K562 (cell line): Measurements from ENCODE around the gene SH3BGRL2. TPM values are rescaled to one million over a fixed set of nuclear protein-coding genes. Genes with fewer than 3 reads are reported as not detected.
A peak's percentile ranks its signal among the peaks of the same experiment; 100 is the strongest.

Experiments used
- ATAC-seq: fragments of 200-7000 bp; cut with Tn5 transposase; 3 replicates; pipeline ENCODE4 v1.9.1; 2020; ENCODE audit warnings: moderate library complexity
- BruUV-seq: library from RNA; stranded (reverse); fragments of 400-500 nt; replicated peaks from 2 replicates; lab custom pipeline; 2021; lab: Mats Ljungman, UMichigan
- CTCF ChIA-PET: fragments of 300-600 bp; formaldehyde crosslinking; extraction: SDS; loops from one replicate; lab custom pipeline; 2021; ENCODE audit warnings: low intra/inter-chr PET ratio; lab: Yijun Ruan, JAX
- POLR2A ChIA-PET: fragments of 300-600, 350-650 bp; sonication (Branson Sonifier 250); formaldehyde crosslinking; extraction: SDS; loops from one replicate; lab custom pipeline; 2021; ENCODE audit warnings: antibody characterized with exemption, inconsistent platforms; lab: Yijun Ruan, JAX
- DNase-seq, 4 experiments: peaks; one replicate each; pipeline versions ENCODE4 v3.0.0 to v3.0.0-alpha.2; 2011 to 2018; ENCODE audit warnings: low spot score in 3 of 4, mixed read lengths in 3 of 4; ENCODE audit errors: extremely low read depth in 1 of 4
- FAIRE-seq: peaks from 2 replicates; lab custom pipeline; 2011; peaks lifted over from hg19 to GRCh38; lab: Jason Lieb, UNC
- H2AFZ ChIP-seq: 2 replicates; pipeline ENCODE4 v1.6.0; 2011; ENCODE audit warnings: low read depth, low read length, control low read depth, inconsistent platforms
- H3K27ac ChIP-seq: fragments of 200-600 bp; 3 replicates; pipeline ENCODE4 v1.8.0; 2011; ENCODE audit warnings: low read depth, mild to moderate bottlenecking, control low read depth, inconsistent platforms, low read length, moderate library complexity, mixed read lengths; ENCODE audit errors: extremely low read depth
- H3K27me3 ChIP-seq, 2 experiments: fragments of 300-600 bp in 1 of 2; 2 replicates in 1 of 2; 3 replicates in 1 of 2; pipeline versions ENCODE4 v1.6.0 to v1.8.0; 2011; ENCODE audit warnings: inconsistent platforms in 2 of 2, low read length in 2 of 2, mild to moderate bottlenecking in 1 of 2, mixed read lengths in 1 of 2, moderate library complexity in 1 of 2; ENCODE audit not compliant: control insufficient read depth in 2 of 2, insufficient read depth in 2 of 2
- H3K36me3 ChIP-seq: fragments of 300-600 bp; 3 replicates; pipeline ENCODE4 v1.8.0; 2011; ENCODE audit warnings: mild to moderate bottlenecking, low read length, inconsistent platforms; ENCODE audit not compliant: control insufficient read depth, insufficient read depth
- H3K4me1 ChIP-seq, 2 experiments: fragments of 200-600 bp in 1 of 2; replicated peaks in 1 of 2; 2 replicates in 1 of 2; 3 replicates in 1 of 2; pipeline versions ENCODE4 v1.5.1 to v1.8.0; 2011; ENCODE audit warnings: inconsistent platforms in 2 of 2, low read length in 2 of 2, mild to moderate bottlenecking in 1 of 2, mixed read lengths in 1 of 2, moderate library complexity in 1 of 2; ENCODE audit not compliant: control insufficient read depth in 2 of 2, insufficient read depth in 2 of 2
- H3K4me2 ChIP-seq: 2 replicates; pipeline ENCODE4 v1.6.1; 2011; ENCODE audit warnings: low read length, control low read depth, inconsistent platforms, mixed read lengths; ENCODE audit not compliant: insufficient read depth
- H3K4me3 ChIP-seq: fragments of 200-600 bp; sonication (generic), shearing (Covaris generic); 2 replicates; pipeline ENCODE4 v1.5.1; 2016; ENCODE audit warnings: control low read depth, inconsistent platforms
- H3K79me2 ChIP-seq: fragments of 200-600 bp; 3 replicates; pipeline ENCODE4 v1.8.0; 2011; ENCODE audit warnings: low read length, inconsistent platforms; ENCODE audit not compliant: control insufficient read depth, insufficient read depth
- H3K9ac ChIP-seq, 2 experiments: 2 replicates each; pipeline versions ENCODE4 v1.6.0 to v1.6.1; 2011; ENCODE audit warnings: low read depth in 2 of 2, low read length in 2 of 2, control low read depth in 1 of 2, inconsistent platforms in 1 of 2, mild to moderate bottlenecking in 1 of 2, mixed read lengths in 1 of 2; ENCODE audit not compliant: insufficient read depth in 1 of 2
- H3K9me1 ChIP-seq: one replicate; pipeline ENCODE4 v1.6.0; 2011; ENCODE audit warnings: inconsistent platforms, mild to moderate bottlenecking, low read length, moderate library complexity; ENCODE audit not compliant: control insufficient read depth, insufficient read depth
- H3K9me3 ChIP-seq: replicated peaks from 2 replicates; pipeline ENCODE4 v1.5.1; 2011; ENCODE audit warnings: low read depth, low read length, inconsistent platforms; ENCODE audit not compliant: control insufficient read depth, insufficient read depth
- H4K20me1 ChIP-seq: replicated peaks from 2 replicates; pipeline ENCODE4 v1.6.1; 2011; ENCODE audit warnings: low read length, inconsistent platforms, mixed read lengths; ENCODE audit not compliant: control insufficient read depth, insufficient read depth
- ATF4 ChIP-seq: fragments of 450-650 bp; formaldehyde crosslinking; IDR thresholded peaks from 2 replicates; pipeline ENCODE4 v1.4.0; 2022; ENCODE audit warnings: mild to moderate bottlenecking, moderate library complexity
- ESRRA ChIP-seq: fragments of 450-650 bp; IDR thresholded peaks from 2 replicates; pipeline ENCODE4 v1.6.1; 2014; ENCODE audit warnings: low read depth, mild to moderate bottlenecking, moderate library complexity, borderline replicate concordance
- ETV6 ChIP-seq, 3 experiments: fragments of 150-350 bp in 1 of 3; sonication (generic) in 1 of 3; formaldehyde crosslinking in 1 of 3; IDR thresholded peaks; 2 replicates each; pipeline versions ENCODE4 v1.6.1 to v1.8.0; 2014 to 2022; ENCODE audit warnings: borderline replicate concordance in 2 of 3, low read depth in 2 of 3, antibody characterized with exemption in 1 of 3, low read length in 1 of 3, mild to moderate bottlenecking in 1 of 3, missing genetic modification reagents in 1 of 3
- MEIS2 ChIP-seq: fragments of 450-650 bp; IDR thresholded peaks from 2 replicates; pipeline ENCODE4 v1.6.1; 2014; ENCODE audit warnings: mild to moderate bottlenecking; ENCODE audit not compliant: partially characterized antibody
- MITF ChIP-seq: IDR thresholded peaks from 2 replicates; pipeline ENCODE4 v1.6.1; 2014; ENCODE audit warnings: antibody characterized with exemption
- NFIC ChIP-seq: fragments of 450-650 bp; IDR thresholded peaks from 2 replicates; pipeline ENCODE4 v1.6.1; 2017; ENCODE audit warnings: mild to moderate bottlenecking, inconsistent platforms
- PBX2 ChIP-seq, 2 experiments: IDR thresholded peaks in 1 of 2; conservative IDR thresholded peaks in 1 of 2; 2 replicates each; pipeline ENCODE4 v1.6.1; 2016; ENCODE audit warnings: low read depth in 2 of 2, mild to moderate bottlenecking in 1 of 2, missing compliant biosample characterization in 1 of 2, missing genetic modification characterization in 1 of 2, moderate library complexity in 1 of 2
- PKNOX1 ChIP-seq: fragments of 450-650 bp; IDR thresholded peaks from 2 replicates; pipeline ENCODE4 v1.6.1; 2016
- WGBS: fragments of 100-300 bp; shearing (Covaris generic); methylation state at CpG from one replicate; pipeline ENCODE4 v1.1.6; 2016; ENCODE audit warnings: low coverage, mixed read lengths; ENCODE audit not compliant: insufficient coverage; ENCODE audit errors: missing lambda C conversion rate; 5-methylcytosine and 5-hydroxymethylcytosine counted together
- in situ Hi-C: fragments of 300-500 bp; cut with MboI; formaldehyde crosslinking; loops from 4 replicates; pipeline ENCODE4 v1.15.0; 2018; ENCODE audit warnings: inconsistent platforms, mixed read lengths
- intact Hi-C: fragments of 100-400 bp; cut with micrococcal nuclease; formaldehyde crosslinking; loops from 2 replicates; pipeline ENCODE4 v1.14.2; 2022
- polyA plus RNA-seq, 8 experiments: library from polyadenylated mRNA; depleted of rRNA in 4 of 8; stranded (reverse) in 5 of 8; unstranded in 3 of 8; fragments of >200 nt; fragmentation: Nextera tagmentation in 2 of 8; fragmentation: Illumina TruSeq in 1 of 8; extraction: Ambion mirVana in 2 of 8; extraction: Trizol in 1 of 8; gene quantifications; 2 replicates each; pipeline versions ENCODE4 v1.2.1 to v1.2.3, GENCODE V29; 2011 to 2014; ENCODE audit warnings: inconsistent platforms in 1 of 8, missing spikeins in 1 of 8
- total RNA-seq, 7 experiments: library from RNA; depleted of rRNA in 6 of 7; stranded (reverse); fragments of >200 nt in 6 of 7; fragmentation: Illumina TruSeq in 2 of 7; extraction: Trizol in 2 of 7; gene quantifications; 2 replicates each; pipeline versions ENCODE4 v1.2.1 to v1.2.3, GENCODE V29; 2011 to 2021; ENCODE audit warnings: low replicate concordance in 1 of 7

SH3BGRL2 gene
- total and polyA plus RNA-seq, 9 of the 15 experiments (the other 6 are each of a cell fraction or from before 2014, with no cell fraction given) = 4.4 to 12.1 (median 7.3) TPM

GRCh38 chr6:79636673-79637072 is 5.5 kb downstream of the SH3BGRL2 start (continued):
- TF ChIP-seq ATF4 (CRISPR knock-in tag) (no peak), ETV6 (IDR thresholded peaks at IDR 0.05; ENCODE audit: borderline replicate concordance in 1 of 2, low read depth in 2 of 2, low read length in 1 of 2) (no peak), ETV6 (CRISPR knock-in tag; IDR thresholded peaks at IDR 0.05; ENCODE audit: borderline replicate concordance) (no peak)

GRCh38 chr6:79640146-79641111 is 9.3 kb downstream of the SH3BGRL2 start:
- no peak overlapping the region for H3K27ac ChIP-seq
- DNase-seq (no peak), FAIRE-seq (peak; percentile 23), ATAC-seq (peak; percentile 76)
- CTCF ChIA-PET = no interaction called here
- no TSS peak for BruUV-seq
- H3K9me3 ChIP-seq = no peaks in the 10 kb centered on the region
- no peak overlapping the region for H3K4me3 ChIP-seq
- no peaks in the 10 kb centered on the region for H3K9me1 ChIP-seq
- intact Hi-C loops = no loop called here
- in situ Hi-C loops = no loop called here
- no peak overlapping the region for H3K4me2 ChIP-seq
- peaks cover 7 to 11% of the 10 kb centered on the region in 2 experiments; a peak in 3 of 5 replicates for H3K4me1 ChIP-seq
- no peak overlapping the region for H3K9ac ChIP-seq
- peaks cover 8% of the 10 kb centered on the region; the same call in 2 of the 3 replicates for H3K79me2 ChIP-seq
- TF ChIP-seq PKNOX1 = peak; percentile 66
- no peak for TF ChIP-seq MITF
- TF ChIP-seq MEIS2 = peak; percentile 86
- TF ChIP-seq ESRRA = no peak
- peak; percentile 54; the same call in 1 of the 2 replicates for TF ChIP-seq NFIC
- no peak for TF ChIP-seq PBX2 (CRISPR knock-in tag; IDR thresholded peaks at IDR 0.05; ENCODE audit: low read depth)
- TF ChIP-seq PBX2 (tag; conservative IDR thresholded peaks at IDR 0.05; ENCODE audit: low read depth) = peak; percentile 75; the same call in 1 of the 2 replicates
- no peaks in the 10 kb centered on the region for H3K27me3 ChIP-seq
- H2AFZ ChIP-seq = no peak overlapping the region
- H4K20me1 ChIP-seq = 0 out of 2 replicates have a peak, but pooled peaks cover 4% of the 10 kb centered on the region
- POLR2A ChIA-PET = interaction anchor here (1.2 to 3.3 kb wide), 6 partner anchors 9 to 32 kb away, joined by 3 to 25 read pairs (median 6); partner anchors contain the start of gene SH3BGRL2
- no peaks in the 10 kb centered on the region for H3K36me3 ChIP-seq
- WGBS = 26% methylated on average over 4 of the region's 4 CpGs
